Neuronal stem cell (in vitro differentiated cells): Measurements from ENCODE around the gene KIF26A.

Experiments used
- DNase-seq: peaks from one replicate; pipeline ENCODE4 v3.0.0-alpha.2; 2013; ENCODE audit warnings: low spot score
- H2AFZ ChIP-seq: one replicate; pipeline ENCODE4 v1.6.1; 2013; ENCODE audit warnings: mild to moderate bottlenecking, low read length, inconsistent platforms
- H2AK5ac ChIP-seq: 2 replicates; pipeline ENCODE4 v1.6.1; 2013; ENCODE audit warnings: low read depth, mild to moderate bottlenecking, inconsistent platforms, low read length, moderate library complexity, mixed read lengths
- H2BK120ac ChIP-seq: 2 replicates; pipeline ENCODE4 v1.6.1; 2013; ENCODE audit warnings: low read depth, mild to moderate bottlenecking, inconsistent platforms, low read length, moderate library complexity, mixed read lengths
- H2BK12ac ChIP-seq: one replicate; pipeline ENCODE4 v1.6.1; 2013; ENCODE audit warnings: low read length, inconsistent platforms
- H2BK15ac ChIP-seq: 2 replicates; pipeline ENCODE4 v1.6.1; 2013; ENCODE audit warnings: mild to moderate bottlenecking, low read length, inconsistent platforms, mixed read lengths
- H2BK5ac ChIP-seq: one replicate; pipeline ENCODE4 v1.6.1; 2013; ENCODE audit warnings: inconsistent platforms, mild to moderate bottlenecking, low read length, moderate library complexity
- H3K14ac ChIP-seq: one replicate; pipeline ENCODE4 v1.6.1; 2013; ENCODE audit warnings: low read length, inconsistent platforms
- H3K18ac ChIP-seq: 2 replicates; pipeline ENCODE4 v1.6.1; 2013; ENCODE audit warnings: low read length, inconsistent platforms
- H3K23ac ChIP-seq: 2 replicates; pipeline ENCODE4 v1.6.1; 2013; ENCODE audit warnings: low read depth, mild to moderate bottlenecking, mixed read lengths, low read length, inconsistent platforms; ENCODE audit not compliant: poor library complexity
- H3K27ac ChIP-seq: replicated peaks from 3 replicates; pipeline ENCODE4 v1.5.1; 2013; ENCODE audit warnings: low read length, inconsistent platforms
- H3K27me3 ChIP-seq, 3 experiments: 2 replicates each; pipeline ENCODE4 v1.6.1; 2013; ENCODE audit warnings: low read length in 3 of 3, mild to moderate bottlenecking in 2 of 3, inconsistent platforms in 1 of 3, low read depth in 1 of 3, mixed read lengths in 1 of 3, moderate library complexity in 1 of 3; ENCODE audit not compliant: control insufficient read depth in 3 of 3, insufficient read depth in 3 of 3
- H3K36me3 ChIP-seq, 2 donors: replicated peaks in 1 of 2; 2 replicates each; pipeline ENCODE4 v1.6.1; 2013; ENCODE audit warnings: low read length in 2 of 2; ENCODE audit not compliant: control insufficient read depth in 2 of 2, insufficient read depth in 2 of 2
- H3K4ac ChIP-seq: 2 replicates; pipeline ENCODE4 v1.6.1; 2013; ENCODE audit warnings: inconsistent platforms, mild to moderate bottlenecking, low read length, moderate library complexity
- H3K4me1 ChIP-seq, 2 donors: 1 replicate in 1 of 2; 2 replicates in 1 of 2; pipeline ENCODE4 v1.6.1; 2013; ENCODE audit warnings: low read length in 2 of 2, low read depth in 1 of 2; ENCODE audit not compliant: control insufficient read depth in 2 of 2, insufficient read depth in 1 of 2
- H3K4me2 ChIP-seq: one replicate; pipeline ENCODE4 v1.6.1; 2013; ENCODE audit warnings: mild to moderate bottlenecking, low read length, inconsistent platforms; ENCODE audit not compliant: insufficient read depth, poor library complexity, severe bottlenecking
- H3K4me3 ChIP-seq, 2 donors: 2 replicates each; pipeline ENCODE4 v1.5.1; 2013; ENCODE audit warnings: low read length in 2 of 2, mild to moderate bottlenecking in 2 of 2, inconsistent platforms in 1 of 2, moderate library complexity in 1 of 2
- H3K79me1 ChIP-seq: one replicate; pipeline ENCODE4 v1.6.1; 2013; ENCODE audit warnings: low read depth, mild to moderate bottlenecking, inconsistent platforms, low read length, moderate library complexity
- H3K9ac ChIP-seq: one replicate; pipeline ENCODE4 v1.6.1; 2013; ENCODE audit warnings: mild to moderate bottlenecking, low read depth, low read length, inconsistent platforms; ENCODE audit not compliant: poor library complexity
- H3K9me3 ChIP-seq, 2 donors: replicated peaks in 1 of 2; 2 replicates each; pipeline versions ENCODE3 to v1.6.1; 2013; ENCODE audit warnings: low read length in 2 of 2, mild to moderate bottlenecking in 2 of 2, inconsistent platforms in 1 of 2, low read depth in 1 of 2, mixed read lengths in 1 of 2, moderate library complexity in 1 of 2; ENCODE audit not compliant: control insufficient read depth in 2 of 2, insufficient read depth in 1 of 2
- H4K8ac ChIP-seq: one replicate; pipeline ENCODE4 v1.6.1; 2013; ENCODE audit warnings: low read depth, mild to moderate bottlenecking, inconsistent platforms, low read length, moderate library complexity
- H4K91ac ChIP-seq: one replicate; pipeline ENCODE4 v1.6.1; 2013; ENCODE audit warnings: low read length, low read depth, mild to moderate bottlenecking, inconsistent platforms; ENCODE audit not compliant: poor library complexity
- WGBS, 2 donors: extraction: QIAGEN DNeasy Blood & Tissue Kit; methylation state at CpG; one replicate each; pipeline ENCODE4 v1.1.7; 2013; ENCODE audit warnings: missing lambda C conversion rate in 2 of 2, mixed read lengths in 1 of 2; ENCODE audit not compliant: insufficient read length in 2 of 2, insufficient replicate concordance in 1 of 2; ENCODE audit errors: extremely low coverage in 2 of 2; 5-methylcytosine and 5-hydroxymethylcytosine counted together

The KIF26A gene

DNA sequence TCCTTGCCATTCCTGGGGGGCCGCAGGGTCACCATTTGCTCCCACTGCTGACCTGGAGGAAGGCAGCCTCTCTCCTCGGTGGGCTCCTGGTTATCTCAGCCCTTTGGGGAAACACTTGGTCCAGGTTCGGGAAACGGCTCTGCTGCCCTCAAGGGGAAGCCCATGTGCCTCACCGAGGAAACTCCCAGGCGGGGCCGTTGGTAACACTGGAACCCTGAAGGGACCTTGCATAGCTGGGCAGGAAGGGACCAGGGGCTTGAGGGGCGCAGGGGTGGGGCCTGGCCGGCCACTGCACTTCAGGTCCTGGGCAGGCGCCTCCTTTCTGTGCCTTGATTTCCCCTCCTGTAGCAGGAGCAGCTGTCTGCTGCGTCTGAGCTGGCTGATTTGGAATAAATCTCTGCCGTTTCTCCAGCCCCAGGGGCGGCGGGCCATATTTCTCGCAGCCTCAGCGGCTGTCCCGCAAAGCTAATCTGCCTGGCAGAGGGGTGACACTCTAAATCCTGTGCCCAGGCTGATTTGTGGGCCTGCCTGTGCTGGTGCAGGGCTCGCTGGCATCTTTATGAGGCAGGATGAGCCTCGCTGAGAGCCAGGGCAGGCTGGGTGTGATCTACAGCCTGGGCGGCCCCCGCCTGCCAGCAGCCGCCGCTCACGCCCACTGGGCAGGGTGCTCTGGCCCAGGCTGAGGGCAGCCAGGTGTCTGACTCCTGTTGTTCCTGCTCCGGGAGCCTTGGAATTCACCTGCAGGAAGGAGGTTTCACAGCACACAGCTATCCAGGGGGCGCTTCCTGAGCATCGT, 49.7 kb downstream of the KIF26A start:
- peak overlapping the region; percentile 75 for H2BK5ac ChIP-seq
- H2BK12ac ChIP-seq = peak overlapping the region; percentile 22
- H3K23ac ChIP-seq = no peak overlapping the region
- peaks cover 3% of the 10 kb centered on the region for H3K79me1 ChIP-seq
- H3K18ac ChIP-seq = peak overlapping the region; percentile 91
- no peak overlapping the region for H3K9ac ChIP-seq
- no peak overlapping the region for H2BK120ac ChIP-seq
- no peaks in the 10 kb centered on the region for H3K36me3 ChIP-seq
- peak overlapping the region; percentile 85 for H2BK15ac ChIP-seq
- H4K8ac ChIP-seq = no peak overlapping the region
- DNase-seq = no peak
- H3K27ac ChIP-seq = no peak overlapping the region
- peak overlapping the region; percentile 71 for H3K14ac ChIP-seq
- H4K91ac ChIP-seq = no peak overlapping the region
- no CpG with 5 or more reads among the region's 27 CpGs for WGBS, 2 donors
- peak overlapping the region; percentile 88 for H2AK5ac ChIP-seq
- H3K4me3 ChIP-seq = no peak overlapping the region
- H3K9me3 ChIP-seq = peaks cover 0 to 4% of the 10 kb centered on the region in 2 donors
- peak overlapping the region; percentile 66 for H3K4ac ChIP-seq
- H3K4me2 ChIP-seq = no peak overlapping the region
- no peak overlapping the region for H2AFZ ChIP-seq
- no peaks in the 10 kb centered on the region for H3K4me1 ChIP-seq
- H3K27me3 ChIP-seq = peaks cover 0 to 38% (median 0%) of the 10 kb centered on the region in 3 experiments

DNA sequence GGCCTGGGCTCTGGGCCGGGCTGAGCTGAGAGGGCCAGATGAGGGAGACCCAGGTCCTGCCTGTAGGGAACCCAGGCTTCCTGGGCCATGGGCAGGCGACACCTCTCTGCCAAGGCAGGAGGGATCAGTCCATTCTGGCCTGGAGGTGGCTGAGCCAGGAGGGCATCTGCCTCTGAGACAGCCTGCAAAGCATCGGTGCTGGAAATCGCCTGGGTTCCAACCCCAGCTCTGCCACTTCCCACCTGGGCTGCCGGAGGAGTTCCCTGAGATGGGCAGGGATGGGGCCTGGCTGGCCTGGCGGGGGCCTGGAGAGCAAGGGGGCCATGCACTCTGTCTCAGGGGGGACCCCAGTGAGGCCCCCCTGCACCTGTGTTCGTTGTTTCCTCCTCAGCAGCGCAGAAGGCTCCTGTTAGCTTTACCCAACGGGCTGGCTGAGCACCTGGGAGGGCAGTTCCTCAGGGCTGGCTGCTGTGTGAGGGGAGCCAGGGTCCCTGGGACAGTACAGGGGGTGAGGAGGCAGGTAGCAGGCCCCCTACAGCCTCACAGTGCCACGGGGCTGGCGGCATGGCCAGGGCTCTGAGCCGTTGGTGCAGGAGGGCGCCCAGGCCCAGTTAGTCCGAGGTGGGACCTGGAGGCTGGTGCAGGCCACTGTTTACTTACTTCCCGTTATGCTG, 50.5 kb downstream of the KIF26A start:
- Histone ChIP-seq H2BK5ac (peak overlapping the region; percentile 75), H4K8ac (peak overlapping the region; percentile 65), H2BK15ac (peak overlapping the region; percentile 89), H3K4ac (peak overlapping the region; percentile 66), H3K9ac (no peak overlapping the region), H3K79me1 (peaks cover 3% of the 10 kb centered on the region), H3K27ac (no peak overlapping the region), H3K27me3 (peaks cover 0 to 39% (median 0%) of the 10 kb centered on the region in 3 experiments), H3K18ac (peak overlapping the region; percentile 91), H2AFZ (no peak overlapping the region), H3K9me3 (peaks cover 0 to 4% of the 10 kb centered on the region in 2 donors), H3K36me3 (no peaks in the 10 kb centered on the region), H2BK120ac (peak overlapping the region; percentile 31), H3K4me3 (no peak overlapping the region), H3K4me2 (no peak overlapping the region), H2BK12ac (peak overlapping the region; percentile 84), H3K23ac (peak overlapping the region; percentile 93), H4K91ac (no peak overlapping the region), H2AK5ac (peak overlapping the region; percentile 88), H3K14ac (no peak overlapping the region), H3K4me1 (no peaks in the 10 kb centered on the region)
- no peak for DNase-seq
- WGBS, 2 donors = no CpG with 5 or more reads among the region's 15 CpGs

DNA sequence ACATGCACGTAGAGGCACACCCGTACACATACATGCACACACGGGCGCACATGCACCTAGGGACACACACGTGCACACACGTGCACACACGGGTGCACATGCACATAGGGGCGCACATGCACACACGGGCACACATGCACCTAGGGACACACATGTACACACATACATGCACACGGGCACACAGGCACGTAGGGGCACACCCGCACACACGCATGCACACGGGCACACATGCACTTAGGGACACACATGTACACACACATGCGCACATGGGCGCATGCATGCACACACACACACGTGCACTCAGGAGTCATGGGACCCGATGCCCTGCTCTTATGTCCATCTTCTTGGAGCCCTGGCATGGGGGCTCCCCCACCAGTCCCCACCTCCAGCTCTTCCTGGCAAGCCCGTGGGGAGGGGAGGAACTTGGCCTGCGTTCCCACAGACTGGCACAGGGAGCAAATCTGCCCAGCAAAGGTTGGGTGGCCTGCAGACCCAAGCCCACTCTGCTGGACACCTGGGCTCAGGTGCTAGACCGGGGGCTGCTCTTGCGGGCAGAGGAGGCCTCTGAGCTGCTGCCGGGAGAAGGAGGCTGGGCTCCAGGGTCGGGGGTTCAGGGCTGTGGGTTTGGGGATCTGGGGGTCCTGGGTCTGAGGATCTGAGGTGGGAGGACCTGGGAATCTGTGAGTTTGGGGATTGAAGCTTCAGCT, 51.4 kb downstream of the KIF26A start:
- no peak overlapping the region for H3K4me2 ChIP-seq
- peak overlapping the region; percentile 89 for H3K14ac ChIP-seq
- DNase-seq = no peak
- H2AK5ac ChIP-seq = peak overlapping the region; percentile 2
- peak overlapping the region; percentile 28 for H3K18ac ChIP-seq
- H2BK12ac ChIP-seq = peak overlapping the region; percentile 75
- H3K4me3 ChIP-seq = no peak overlapping the region
- no peak overlapping the region for H2BK120ac ChIP-seq
- WGBS, 2 donors = no CpG with 5 or more reads among the region's 24 CpGs
- peaks cover 3% of the 10 kb centered on the region for H3K79me1 ChIP-seq
- H3K27ac ChIP-seq = no peak overlapping the region
- H3K23ac ChIP-seq = peak overlapping the region; percentile 80
- no peaks in the 10 kb centered on the region for H3K36me3 ChIP-seq
- H3K4me1 ChIP-seq = peaks cover 0 to 1% of the 10 kb centered on the region in 2 donors
- H4K91ac ChIP-seq = no peak overlapping the region
- H2AFZ ChIP-seq = no peak overlapping the region
- peaks cover 0 to 4% of the 10 kb centered on the region in 2 donors for H3K9me3 ChIP-seq
- peak overlapping the region; percentile 44 for H3K9ac ChIP-seq
- peaks cover 0 to 48% (median 0%) of the 10 kb centered on the region in 3 experiments for H3K27me3 ChIP-seq
- peak overlapping the region; percentile 17 for H4K8ac ChIP-seq
- no peak overlapping the region for H2BK15ac ChIP-seq
- no peak overlapping the region for H2BK5ac ChIP-seq
- no peak overlapping the region for H3K4ac ChIP-seq
